ENCODE measurements around the gene ZIC3.

ZIC3 gene

DNA sequence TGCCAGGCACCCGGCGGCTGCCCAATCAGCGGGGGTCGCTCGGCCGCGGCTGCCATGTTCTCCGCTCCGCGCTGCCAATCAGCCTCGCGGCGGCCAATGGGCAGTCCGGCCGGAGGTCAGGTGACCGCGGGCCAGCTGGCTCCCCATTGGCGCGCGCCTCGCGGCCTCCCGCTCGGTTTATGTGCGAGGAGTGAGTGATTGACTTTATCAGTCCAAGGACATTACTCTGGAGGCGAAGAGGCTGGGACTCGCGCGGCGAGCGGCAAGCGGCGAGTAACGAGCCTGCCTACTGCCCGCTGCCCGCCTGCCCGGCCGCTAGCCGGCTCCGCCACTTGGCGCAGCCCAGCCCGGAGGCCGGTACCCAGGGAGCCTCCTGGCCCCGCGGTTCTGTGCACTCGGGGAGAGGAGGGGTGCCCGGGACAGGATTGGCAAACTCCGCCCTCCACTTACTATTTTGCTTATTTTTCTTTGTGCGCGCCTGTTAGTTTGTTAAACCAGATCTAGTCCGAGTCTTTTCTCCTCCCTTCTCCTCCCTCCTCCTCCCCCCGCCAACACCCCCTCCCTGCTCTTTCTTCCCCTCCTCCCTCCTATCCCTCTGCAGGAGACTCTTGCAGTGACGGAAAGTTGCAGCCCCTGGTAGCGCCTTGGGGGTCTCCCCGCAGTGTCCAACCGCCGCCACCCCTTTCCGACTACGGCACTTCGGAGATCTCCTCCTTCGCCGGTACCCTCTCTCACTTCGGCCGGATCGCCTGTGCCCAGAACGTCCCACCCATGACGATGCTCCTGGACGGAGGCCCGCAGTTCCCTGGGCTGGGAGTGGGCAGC, at the start of gene ZIC3:
Gene ZIC3 (plus strand): TSS at position 207 of the 825 bp plus-strand sequence. CDS start 565 bp downstream, at position 772.
- TF ChIP-seq, protein P1, sequence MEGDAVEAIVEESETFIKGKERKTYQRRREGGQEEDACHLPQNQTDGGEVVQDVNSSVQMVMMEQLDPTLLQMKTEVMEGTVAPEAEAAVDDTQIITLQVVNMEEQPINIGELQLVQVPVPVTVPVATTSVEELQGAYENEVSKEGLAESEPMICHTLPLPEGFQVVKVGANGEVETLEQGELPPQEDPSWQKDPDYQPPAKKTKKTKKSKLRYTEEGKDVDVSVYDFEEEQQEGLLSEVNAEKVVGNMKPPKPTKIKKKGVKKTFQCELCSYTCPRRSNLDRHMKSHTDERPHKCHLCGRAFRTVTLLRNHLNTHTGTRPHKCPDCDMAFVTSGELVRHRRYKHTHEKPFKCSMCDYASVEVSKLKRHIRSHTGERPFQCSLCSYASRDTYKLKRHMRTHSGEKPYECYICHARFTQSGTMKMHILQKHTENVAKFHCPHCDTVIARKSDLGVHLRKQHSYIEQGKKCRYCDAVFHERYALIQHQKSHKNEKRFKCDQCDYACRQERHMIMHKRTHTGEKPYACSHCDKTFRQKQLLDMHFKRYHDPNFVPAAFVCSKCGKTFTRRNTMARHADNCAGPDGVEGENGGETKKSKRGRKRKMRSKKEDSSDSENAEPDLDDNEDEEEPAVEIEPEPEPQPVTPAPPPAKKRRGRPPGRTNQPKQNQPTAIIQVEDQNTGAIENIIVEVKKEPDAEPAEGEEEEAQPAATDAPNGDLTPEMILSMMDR (IDR thresholded peaks at IDR 0.05; ENCODE audit: extremely low read depth, insufficient read depth, missing control alignments), result no peak
- DNase-seq (ENCODE audit: low spot score), result no peak
- in situ Hi-C loops (cut with MboI; ENCODE audit: low pct_unique_long_range_greater_than_20kb, low sequenced_read_pairs, unreplicated experiment), result no loop called here

DNA sequence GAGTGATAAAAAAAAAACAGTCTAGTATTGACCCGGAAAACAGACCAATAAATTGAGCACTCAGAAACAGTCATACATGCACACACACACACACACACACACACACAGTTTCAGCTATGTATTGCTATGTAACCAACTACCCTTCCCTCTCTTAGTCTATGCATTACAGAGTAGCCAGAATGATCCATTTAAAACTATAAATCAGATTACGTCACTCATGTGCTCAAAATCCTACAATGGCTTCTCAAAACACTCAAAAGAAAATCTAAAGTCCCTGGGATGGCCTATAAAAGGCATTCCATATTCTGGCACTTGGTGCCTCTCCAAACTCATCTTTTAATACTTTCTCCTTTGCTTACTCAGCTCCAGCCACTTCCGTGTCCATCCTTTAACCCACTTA, 46.5 kb upstream of the ZIC3 start:
- in situ Hi-C loops (cut with MboI; ENCODE audit: low pct_unique_long_range_greater_than_20kb, low sequenced_read_pairs, unreplicated experiment), result no loop called here
- no peak for DNase-seq (ENCODE audit: low spot score)
- TF ChIP-seq, protein P1 (IDR thresholded peaks at IDR 0.05; ENCODE audit: extremely low read depth, insufficient read depth, missing control alignments), result no peak

DNA sequence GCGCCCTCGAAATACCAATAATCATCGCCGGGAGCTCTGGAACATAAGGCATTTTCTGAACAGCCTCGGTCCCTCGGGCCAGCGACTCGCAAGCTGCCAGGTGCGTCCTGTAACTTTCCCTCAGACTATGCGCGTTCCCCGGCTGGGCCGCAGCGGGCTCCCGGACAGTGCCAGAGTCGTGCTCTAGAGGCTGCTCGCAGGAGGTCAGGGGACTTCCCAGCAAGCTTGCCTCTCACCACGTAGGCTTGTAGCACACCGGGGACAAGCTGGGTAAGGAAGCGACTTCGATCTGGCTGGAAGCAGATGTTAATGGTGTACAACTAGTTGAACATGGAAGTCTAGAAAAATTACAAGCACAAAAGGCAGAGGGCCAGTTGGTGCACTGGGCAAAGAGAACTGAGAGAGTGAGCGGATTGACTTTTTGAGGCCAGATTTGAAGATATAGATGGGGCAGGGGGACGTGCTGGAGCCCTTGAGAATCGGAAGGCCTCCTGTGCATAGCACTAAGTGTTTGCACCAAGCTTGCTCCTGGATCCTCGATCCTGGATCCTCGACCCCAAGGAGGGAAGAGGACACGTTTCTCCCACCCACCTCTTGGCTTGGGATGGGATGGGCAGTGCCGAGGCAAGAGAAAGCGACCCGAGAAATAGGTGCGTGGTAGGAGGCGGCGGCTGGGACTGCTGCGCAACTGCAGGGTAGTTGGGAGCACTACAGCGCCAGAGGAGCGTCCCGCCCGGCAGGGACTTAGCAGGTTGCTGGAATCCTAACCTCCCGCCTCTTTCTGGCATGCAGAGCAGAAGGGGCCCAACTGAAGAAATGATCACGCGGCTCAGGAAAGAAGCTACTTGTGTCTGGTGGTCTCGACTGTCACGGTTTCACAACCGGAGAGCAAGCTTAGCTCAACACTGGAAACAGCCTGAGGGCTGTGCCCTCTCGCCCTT, 19.9 kb upstream of the ZIC3 start:
- TF ChIP-seq, protein P1 (IDR thresholded peaks at IDR 0.05; ENCODE audit: extremely low read depth, insufficient read depth, missing control alignments), result no peak
- DNase-seq (ENCODE audit: low spot score), result no peak
- in situ Hi-C loops (cut with MboI; ENCODE audit: low pct_unique_long_range_greater_than_20kb, low sequenced_read_pairs, unreplicated experiment), result no loop called here

DNA sequence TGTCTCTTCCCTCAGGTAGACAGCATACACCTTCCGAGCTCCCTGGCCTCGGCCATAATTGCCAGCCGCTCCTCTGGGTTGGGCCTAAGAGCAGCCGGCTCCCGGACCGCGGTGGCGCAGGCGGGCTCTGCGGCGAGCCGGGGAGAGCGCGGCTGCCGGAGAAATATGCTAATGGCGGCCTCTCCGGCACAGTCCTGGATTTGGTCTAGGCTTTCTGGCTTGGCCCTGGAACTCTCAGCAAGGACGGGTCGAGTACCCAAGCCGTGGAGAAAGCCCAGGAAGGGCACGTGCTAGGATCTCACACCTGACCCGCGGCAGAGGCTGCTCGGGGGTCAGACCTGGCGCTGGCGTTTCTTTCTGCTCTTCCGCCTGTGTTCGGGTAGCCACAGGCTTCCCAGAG, 18.6 kb upstream of the ZIC3 start:
- in situ Hi-C loops (cut with MboI; ENCODE audit: low pct_unique_long_range_greater_than_20kb, low sequenced_read_pairs, unreplicated experiment), result no loop called here
- TF ChIP-seq, protein P1 (IDR thresholded peaks at IDR 0.05; ENCODE audit: extremely low read depth, insufficient read depth, missing control alignments), result no peak

DNA sequence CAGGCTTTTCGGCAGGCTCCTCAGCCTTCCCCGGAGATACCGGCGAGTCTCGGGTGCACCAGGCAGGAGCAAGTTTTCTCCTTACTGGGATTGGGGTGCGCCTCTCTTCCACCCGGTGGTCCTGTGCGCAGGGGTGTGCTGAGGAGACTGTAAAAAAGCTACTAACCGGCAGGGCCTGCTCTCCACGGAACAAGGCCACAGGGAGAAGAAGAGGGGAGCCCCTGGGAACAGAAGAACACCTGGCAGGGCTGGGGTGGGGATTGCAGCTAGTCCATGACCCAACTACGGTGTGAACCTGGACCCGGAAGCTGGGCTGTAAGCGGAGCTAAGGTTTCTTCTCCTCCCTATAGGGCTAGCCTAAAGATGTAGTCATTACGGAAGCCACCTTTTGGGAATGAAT, 17.7 kb upstream of the ZIC3 start:
- TF ChIP-seq, protein P1 (IDR thresholded peaks at IDR 0.05; ENCODE audit: extremely low read depth, insufficient read depth, missing control alignments), result no peak
- in situ Hi-C loops (cut with MboI; ENCODE audit: low pct_unique_long_range_greater_than_20kb, low sequenced_read_pairs, unreplicated experiment), result no loop called here
- no peak for DNase-seq (ENCODE audit: low spot score)

More for the DNA sequence above, 18.6 kb upstream of the ZIC3 start:
- DNase-seq (ENCODE audit: low spot score), result no peak

DNA sequence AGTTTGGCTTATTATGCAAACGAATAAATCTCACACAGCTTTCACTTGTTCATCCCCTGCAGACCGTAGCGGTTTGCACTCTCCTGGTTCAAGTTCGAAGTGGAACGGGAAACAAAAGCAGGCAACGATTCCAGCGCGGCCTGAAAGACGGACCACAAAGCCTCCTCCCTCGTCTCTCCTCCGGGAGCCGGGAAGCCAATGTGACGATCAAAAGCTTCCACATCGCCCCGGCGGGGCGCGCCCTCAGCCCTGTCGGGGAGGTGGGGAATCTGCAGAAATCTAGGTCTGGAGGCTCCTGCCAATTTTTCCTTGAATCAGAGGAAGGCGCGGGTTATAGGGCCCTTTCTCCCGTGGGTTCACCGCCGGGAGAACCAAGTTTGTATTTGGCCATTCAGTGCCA, 16.9 kb upstream of the ZIC3 start:
- TF ChIP-seq, protein P1 (IDR thresholded peaks at IDR 0.05; ENCODE audit: extremely low read depth, insufficient read depth, missing control alignments), result no peak
- in situ Hi-C loops (cut with MboI; ENCODE audit: low pct_unique_long_range_greater_than_20kb, low sequenced_read_pairs, unreplicated experiment), result no loop called here
- no peak for DNase-seq (ENCODE audit: low spot score)

Data from GM13977 (cell line).